Osteocyte (in vitro differentiated cells): Measurements from ENCODE around the gene R3HDM2. TPM values are rescaled to one million over a fixed set of nuclear protein-coding genes. Genes with fewer than 3 reads are reported as not detected.

Experiments used
- DNase-seq: peaks from one replicate; pipeline ENCODE4 v3.0.0; 2021; ENCODE audit warnings: mixed read lengths; ENCODE audit not compliant: unreplicated experiment; ENCODE audit errors: extremely low spot score
- H3K27ac Mint-ChIP-seq: one replicate; pipeline ENCODE4 v1.8.0; 2021; ENCODE audit warnings: mild to moderate bottlenecking, mixed read lengths; ENCODE audit not compliant: unreplicated experiment
- H3K27me3 Mint-ChIP-seq: one replicate; pipeline ENCODE4 v1.8.0; 2021; ENCODE audit warnings: mixed read lengths; ENCODE audit not compliant: unreplicated experiment
- H3K36me3 Mint-ChIP-seq: one replicate; pipeline ENCODE4 v1.8.0; 2021; ENCODE audit warnings: mixed read lengths; ENCODE audit not compliant: unreplicated experiment
- H3K4me1 Mint-ChIP-seq: one replicate; pipeline ENCODE4 v1.8.0; 2021; ENCODE audit warnings: mixed read lengths; ENCODE audit not compliant: unreplicated experiment
- H3K4me3 Mint-ChIP-seq: one replicate; pipeline ENCODE4 v1.8.0; 2021; ENCODE audit warnings: mild to moderate bottlenecking, moderate library complexity, mixed read lengths; ENCODE audit not compliant: unreplicated experiment
- H3K9me3 Mint-ChIP-seq: one replicate; pipeline ENCODE4 v1.8.0; 2021; ENCODE audit warnings: mixed read lengths; ENCODE audit not compliant: unreplicated experiment
- CTCF ChIP-seq: fragments of 200-600 bp; sonication (generic); IDR thresholded peaks from 2 replicates; pipeline ENCODE4 v1.5.0; 2021; ENCODE audit warnings: antibody characterized with exemption, mild to moderate bottlenecking, moderate library complexity
- total RNA-seq: library from RNA; stranded (reverse); gene quantifications from 2 replicates; pipeline ENCODE4 v1.2.1, GENCODE V29; 2021

The R3HDM2 gene
- total RNA-seq, 1 donor from 2014 or later: 65.0 TPM

- Mint-ChIP-seq H3K4me3 (peak overlapping the region; percentile 91), H3K4me1 (peaks cover 82% of the 10 kb centered on the region), H3K9me3 (no peaks in the 10 kb centered on the region), H3K27me3 (peaks cover 2% of the 10 kb centered on the region), H3K36me3 (peaks cover 7% of the 10 kb centered on the region), H3K27ac (peak overlapping the region; percentile 91)
- peak; percentile 100 for TF ChIP-seq CTCF
- DNase-seq: peak; percentile 98
These were observed 191.8 kb downstream of the R3HDM2 start for GRCh38 chr12:57238854-57239554.

GRCh38 chr12:57237932-57238853 is 192.7 kb downstream of the R3HDM2 start:
- peaks cover 84% of the 10 kb centered on the region for H3K4me1 Mint-ChIP-seq

GRCh38 chr12:57237596-57237931 is 193.3 kb downstream of the R3HDM2 start:
- no peak for DNase-seq
- H3K27me3 Mint-ChIP-seq: peaks cover 2% of the 10 kb centered on the region
- no peaks in the 10 kb centered on the region for H3K9me3 Mint-ChIP-seq
- H3K4me1 Mint-ChIP-seq: peaks cover 82% of the 10 kb centered on the region
- peak overlapping the region; percentile 71 for H3K4me3 Mint-ChIP-seq
- H3K36me3 Mint-ChIP-seq: peaks cover 16% of the 10 kb centered on the region
- peak overlapping the region; percentile 98 for H3K27ac Mint-ChIP-seq
- TF ChIP-seq CTCF: no peak

More at GRCh38 chr12:57237932-57238853, 192.7 kb downstream of the R3HDM2 start:
- Mint-ChIP-seq H3K27ac (peak overlapping the region; percentile 91), H3K9me3 (no peaks in the 10 kb centered on the region), H3K36me3 (peaks cover 11% of the 10 kb centered on the region), H3K27me3 (peaks cover 2% of the 10 kb centered on the region), H3K4me3 (peak overlapping the region; percentile 91)
- DNase-seq: no peak
- no peak for TF ChIP-seq CTCF

GRCh38 chr12:57236925-57237595 is 193.8 kb downstream of the R3HDM2 start:
- Mint-ChIP-seq H3K4me3 (peak overlapping the region; percentile 71), H3K36me3 (peaks cover 16% of the 10 kb centered on the region), H3K4me1 (peaks cover 82% of the 10 kb centered on the region), H3K27me3 (peaks cover 2% of the 10 kb centered on the region), H3K9me3 (no peaks in the 10 kb centered on the region), H3K27ac (peak overlapping the region; percentile 98)
- DNase-seq: no peak
- no peak for TF ChIP-seq CTCF
